ELR (cell line): ENCODE results near the gene IGSF11.
"Not testable (repeated sequence)": the region's sequence is repeated elsewhere in the genome, so short reads cannot be mapped to it uniquely, and the experiment has no call there.

Source experiments
- DNase-seq: peaks from one replicate; pipeline ENCODE4 v3.0.0-alpha.2; 2015; ENCODE audit warnings: low read depth

Gene IGSF11

DNA sequence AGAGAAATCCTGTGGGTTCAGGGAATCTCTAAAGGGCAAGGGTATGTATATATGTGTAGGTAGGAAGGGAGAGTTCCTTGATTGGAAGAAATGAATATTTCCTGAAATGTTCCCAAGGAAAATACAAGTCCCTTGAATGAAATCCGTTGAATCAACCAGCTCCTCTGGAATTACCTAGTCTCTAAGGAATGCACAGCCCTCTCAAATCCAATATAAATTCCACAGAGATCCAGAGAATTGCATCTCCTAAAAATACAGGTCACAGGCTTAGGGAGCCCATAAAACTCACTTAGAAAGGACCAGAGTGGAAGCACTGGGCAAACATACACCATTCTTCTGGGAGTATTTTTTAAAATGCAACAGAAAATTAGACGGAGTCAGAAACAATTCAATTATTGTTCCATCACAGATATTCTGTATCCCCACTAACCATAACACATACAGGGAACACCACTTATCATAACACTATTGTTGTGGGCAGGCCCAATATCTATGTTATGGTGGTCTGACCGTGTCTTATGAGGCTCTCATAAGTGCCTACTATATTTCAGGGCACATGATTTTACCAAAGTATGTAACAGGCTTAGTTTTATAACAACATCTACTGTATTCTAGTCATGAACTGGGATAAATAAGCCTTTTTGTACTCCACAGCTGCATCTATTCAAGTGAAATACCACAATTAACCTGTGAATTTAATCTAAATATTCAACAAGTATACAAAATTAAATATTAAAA, 43.7 kb downstream of the IGSF11 start:
- no peak for DNase-seq

DNA sequence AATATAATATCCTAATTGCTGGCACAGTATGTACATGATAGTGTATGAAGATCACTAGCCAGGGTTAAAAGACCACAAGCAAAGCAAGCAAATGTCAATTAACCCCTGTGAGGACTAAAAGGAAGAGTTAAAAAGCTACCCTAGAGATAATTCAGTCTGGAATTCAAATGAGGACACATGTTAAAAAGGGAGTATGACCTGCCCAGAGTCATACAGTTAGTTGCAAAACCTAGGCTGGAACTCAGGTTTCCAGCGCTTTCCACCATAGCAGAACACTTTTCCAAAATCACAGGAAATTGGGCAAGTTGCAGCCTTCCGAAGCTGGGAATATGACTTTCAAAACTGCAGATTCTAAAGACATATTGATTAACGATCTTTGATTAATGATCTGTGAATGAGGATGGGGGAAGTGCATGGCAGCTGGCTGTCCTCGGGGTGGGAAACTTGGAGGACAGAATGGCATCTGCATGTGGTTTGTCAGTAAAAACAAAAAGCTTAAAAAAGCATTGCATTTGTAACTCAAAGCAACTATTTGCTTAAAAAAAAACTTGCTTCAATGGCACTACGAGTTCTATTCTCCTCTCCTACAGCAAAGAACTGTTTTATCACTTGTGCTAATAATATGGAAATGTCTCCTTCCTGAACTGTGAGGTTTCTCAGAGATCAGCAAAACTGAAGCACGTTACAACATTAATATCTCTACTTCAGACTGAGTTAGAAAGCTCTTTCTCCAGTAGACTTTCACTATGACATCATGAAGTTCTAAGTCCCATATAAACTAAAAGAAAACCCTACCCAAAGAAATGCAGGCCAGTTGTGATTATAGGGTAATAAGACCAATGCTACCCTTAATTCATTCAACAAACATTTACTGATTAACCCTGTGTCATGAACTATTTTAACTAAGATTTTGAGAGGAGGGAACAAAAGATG, 46.2 kb downstream of the IGSF11 start:
- no peak for DNase-seq

DNA sequence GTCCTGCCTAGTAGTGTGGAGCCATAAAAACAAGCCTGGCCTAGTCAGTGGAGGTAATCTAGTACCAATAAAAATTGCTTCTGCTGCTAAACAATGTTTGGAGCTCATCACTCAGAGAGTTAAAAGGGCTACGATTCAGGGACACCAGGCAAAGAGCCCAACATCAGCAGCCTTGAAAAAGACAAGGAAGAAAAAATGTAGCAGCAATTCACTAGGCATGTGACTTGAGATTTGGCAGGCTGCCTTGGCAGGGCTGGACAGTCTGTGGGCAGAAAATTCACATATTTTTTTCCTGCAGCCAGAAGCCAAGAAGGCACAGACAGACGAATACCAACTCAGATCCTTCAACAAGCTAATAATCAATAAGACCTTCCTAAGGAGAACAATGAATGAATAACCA, 47.2 kb downstream of the IGSF11 start:
- no peak for DNase-seq

DNA sequence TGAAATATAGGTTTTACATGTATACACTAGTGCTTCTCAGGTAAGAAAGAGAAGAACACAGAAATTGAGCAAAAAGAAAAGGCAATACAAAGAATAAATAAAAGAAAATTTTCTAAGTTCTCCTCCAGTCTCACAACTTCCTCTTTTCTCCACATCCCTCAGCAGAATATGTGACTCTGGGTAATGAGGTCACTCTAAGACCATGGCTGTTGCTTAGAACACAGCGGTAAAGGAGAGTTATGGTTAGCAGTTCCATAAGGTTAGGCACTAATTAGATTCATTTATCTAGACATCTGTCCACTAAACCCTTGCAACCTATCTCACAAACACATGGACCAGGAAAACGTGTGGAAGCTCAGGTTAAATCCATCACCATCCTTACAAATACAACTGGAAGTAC, 47.9 kb downstream of the IGSF11 start:
- DNase-seq = no peak

DNA sequence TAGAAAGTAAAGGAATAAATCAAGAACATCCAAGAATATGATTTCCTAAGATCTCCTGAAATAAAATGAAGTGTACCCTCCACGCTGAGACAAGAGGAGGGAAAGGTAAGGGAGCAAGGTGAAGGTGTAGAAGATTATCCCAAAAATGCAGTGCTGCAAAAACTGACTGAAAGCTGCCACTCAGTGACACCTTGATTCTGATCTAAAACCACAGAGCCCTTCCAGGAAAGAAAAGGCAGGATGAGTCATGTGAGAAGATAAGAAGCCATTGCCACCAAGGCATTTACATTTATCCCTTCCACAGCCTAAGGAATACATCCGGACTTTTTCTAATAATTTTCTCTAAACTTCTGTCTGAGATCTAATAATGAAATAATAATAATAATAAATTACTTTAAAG, 49.9 kb downstream of the IGSF11 start:
- no peak for DNase-seq

DNA sequence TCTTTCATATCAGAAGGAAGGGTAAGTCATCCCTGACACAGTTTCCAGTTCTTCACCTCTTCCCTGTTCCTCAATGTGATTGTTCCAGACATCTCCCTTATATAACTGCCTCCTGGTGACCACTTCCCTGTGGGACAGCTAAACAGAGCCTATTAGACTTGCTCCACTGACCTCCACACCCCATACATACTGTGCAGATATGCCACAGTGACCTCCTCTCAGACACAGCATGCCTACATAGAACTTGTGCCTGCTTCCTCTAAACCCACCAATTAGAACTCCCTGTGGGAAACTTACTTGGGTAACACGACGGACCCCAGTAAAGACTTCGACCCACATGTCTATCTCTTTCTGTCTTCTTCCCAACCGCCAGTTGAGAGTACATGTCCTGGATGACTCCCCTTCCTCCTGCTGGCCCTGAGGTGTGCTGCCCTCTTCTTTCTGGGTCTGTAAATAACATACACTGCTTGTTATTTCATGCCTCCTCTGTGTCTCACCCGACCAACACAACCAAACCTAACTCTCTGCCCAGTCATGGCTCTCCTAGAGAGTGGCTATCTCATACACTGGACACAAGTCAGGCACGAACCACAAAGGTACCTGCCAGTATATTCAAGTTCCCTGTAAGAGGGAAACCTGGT, 53.0 kb downstream of the IGSF11 start:
- DNase-seq = no peak

DNA sequence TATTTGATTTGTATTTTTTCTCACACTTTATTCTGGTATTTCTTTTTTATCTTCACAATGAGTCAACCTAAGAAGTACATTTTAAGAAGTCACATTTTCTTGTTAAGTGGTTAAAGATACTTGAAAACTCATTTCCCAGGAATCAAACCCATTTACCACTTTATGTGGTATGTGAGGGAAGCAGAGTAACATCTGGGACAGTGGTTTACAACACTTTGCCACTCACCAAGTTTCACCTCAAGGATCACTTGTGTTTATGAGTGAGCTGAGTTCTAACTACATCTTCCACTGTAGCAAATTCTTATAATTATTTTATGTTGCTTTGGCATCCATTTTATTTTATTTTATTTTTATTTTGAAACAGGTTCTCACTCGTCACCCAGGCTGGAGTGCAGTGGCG, 53.8 kb downstream of the IGSF11 start:
- DNase-seq = no peak

DNA sequence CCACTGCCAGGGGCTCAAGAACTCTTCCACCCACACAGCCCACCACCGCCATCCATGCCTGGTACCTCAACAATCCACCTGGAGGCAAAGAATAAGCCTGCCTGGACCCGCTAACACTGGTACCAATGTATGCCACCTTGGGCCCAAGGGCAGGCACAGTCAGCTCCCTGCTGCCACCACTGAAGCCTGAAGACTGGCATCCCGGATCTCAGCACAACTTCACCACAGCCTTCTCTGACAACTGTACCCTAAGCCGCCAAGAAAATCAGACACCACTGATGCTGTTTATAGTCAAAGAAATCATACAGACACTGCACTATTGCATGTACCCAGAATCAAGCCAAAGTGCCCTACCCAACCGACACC, 56.3 kb downstream of the IGSF11 start:
- no peak for DNase-seq

DNA sequence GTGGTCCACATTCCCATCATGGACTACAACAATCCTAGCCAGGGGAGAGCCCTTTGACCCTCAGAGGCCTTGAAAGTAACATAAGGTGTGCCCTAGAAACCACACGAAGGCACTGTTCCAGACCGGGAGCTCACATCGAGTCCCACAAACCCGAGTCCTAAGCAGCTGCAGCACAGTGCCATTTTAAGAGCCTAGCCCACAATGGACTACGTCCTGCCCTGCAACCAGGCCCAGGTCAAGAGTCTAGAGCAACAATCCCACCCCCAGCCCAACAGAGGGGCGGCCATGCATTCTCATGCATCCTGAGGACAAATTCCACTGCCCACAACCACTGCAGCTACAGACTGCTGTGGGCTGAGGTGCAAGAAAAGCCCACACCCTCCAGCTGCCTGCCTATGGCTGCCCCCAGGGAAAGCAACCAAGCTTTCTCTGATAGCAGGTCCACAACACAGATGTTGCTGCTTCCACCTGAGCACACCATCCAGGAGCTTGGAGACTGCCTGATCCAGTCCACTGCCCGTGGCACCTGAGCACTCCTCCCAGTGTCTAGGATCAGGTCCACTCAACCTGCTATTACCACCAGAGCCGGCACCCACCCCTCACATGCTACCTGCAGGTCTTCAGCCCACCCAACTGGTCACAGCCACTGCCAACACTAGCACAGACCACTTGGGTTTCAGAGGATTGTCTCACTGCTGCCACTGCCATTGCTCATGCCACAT, 56.8 kb downstream of the IGSF11 start:
- DNase-seq = no peak

DNA sequence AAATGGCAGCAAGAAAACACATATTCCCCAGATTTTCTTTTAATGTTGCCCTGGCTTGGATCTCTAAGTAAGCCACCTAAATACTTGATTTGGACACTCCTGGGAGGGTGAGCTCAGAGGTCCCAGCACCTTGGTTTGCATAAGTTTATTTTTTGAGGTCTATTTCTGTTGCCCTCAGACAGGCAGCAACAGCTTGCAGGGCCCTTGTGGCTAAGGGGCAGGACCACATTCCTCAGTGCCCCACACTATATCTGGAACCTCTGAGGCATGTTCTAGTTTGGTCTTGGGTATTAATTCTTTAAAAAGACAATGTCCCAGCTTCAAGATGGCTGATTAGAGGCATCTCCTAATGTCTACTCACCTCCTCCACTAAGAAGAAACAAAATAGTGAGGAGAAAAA, 57.5 kb downstream of the IGSF11 start:
- DNase-seq = no peak

DNA sequence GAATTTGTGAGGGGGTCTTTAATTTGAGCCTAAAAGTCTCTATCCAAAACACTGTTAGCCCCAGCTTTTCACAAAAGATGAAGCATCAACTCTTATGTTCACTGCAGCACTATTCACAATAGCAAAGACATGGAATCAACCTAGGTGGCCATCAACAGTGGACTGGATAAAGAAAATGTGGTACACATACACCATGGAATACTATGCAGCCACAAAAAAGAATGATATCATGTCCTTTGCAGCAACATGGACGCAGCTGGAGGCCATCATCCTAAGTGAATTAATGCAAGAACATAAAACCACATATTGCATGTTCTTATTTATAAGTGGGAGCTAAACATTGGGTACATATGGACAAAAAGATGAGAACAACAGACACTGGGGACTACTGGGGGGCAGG, 59.2 kb downstream of the IGSF11 start:
- DNase-seq = not testable (repeated sequence)

DNA sequence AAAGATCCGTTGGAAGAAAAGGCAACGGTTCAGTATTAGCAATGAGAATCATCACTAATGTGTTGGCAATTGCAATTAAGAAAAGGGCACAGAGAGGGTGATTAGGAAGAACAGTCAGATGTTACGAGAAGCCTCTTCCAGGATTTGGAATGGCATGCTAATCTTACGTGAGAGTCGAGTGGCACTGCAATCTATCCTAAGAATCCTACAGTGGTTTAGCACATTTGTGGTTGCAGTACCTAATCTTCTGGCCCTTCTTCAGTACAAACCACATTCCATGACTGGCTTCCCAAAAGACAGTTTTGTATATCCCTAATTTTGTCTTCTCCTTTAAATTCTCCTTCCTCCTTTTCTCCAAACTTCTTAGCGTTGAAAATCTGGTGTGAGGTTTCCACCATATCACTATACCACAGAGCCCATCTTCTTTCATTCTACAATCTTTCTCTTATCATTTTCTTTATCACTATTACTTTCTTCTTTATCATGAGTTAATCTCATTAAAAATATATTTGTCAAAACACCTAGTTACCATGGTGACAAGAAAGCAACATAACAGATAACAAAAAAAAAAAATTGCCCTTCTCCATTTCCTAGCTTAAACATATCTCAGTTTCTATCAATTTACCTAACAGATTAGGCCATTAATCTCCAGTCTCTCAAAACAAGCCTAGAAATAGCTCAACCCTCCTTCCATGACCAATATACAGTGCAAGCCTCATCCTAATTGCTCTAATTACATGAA, 60.1 kb downstream of the IGSF11 start:
- no peak for DNase-seq

DNA sequence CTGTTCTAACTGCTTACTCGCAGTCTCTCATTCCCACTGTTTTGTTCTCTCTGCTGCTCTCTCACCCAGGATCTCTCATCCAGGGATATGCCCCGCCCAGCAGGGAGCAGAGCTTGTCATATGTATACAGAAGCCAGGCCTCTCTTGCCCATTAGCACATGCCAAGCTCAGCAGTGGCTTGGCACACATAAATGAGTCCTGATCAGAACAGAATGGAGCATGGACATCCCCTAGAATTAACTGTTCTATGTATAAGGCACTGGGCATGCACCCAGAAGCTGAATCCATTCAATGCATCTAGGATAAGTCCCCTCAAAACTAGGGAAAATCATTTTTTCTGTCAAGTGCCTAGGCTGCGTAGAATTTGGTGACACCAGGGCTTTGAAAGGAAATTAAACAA, 61.6 kb downstream of the IGSF11 start:
- no peak for DNase-seq

DNA sequence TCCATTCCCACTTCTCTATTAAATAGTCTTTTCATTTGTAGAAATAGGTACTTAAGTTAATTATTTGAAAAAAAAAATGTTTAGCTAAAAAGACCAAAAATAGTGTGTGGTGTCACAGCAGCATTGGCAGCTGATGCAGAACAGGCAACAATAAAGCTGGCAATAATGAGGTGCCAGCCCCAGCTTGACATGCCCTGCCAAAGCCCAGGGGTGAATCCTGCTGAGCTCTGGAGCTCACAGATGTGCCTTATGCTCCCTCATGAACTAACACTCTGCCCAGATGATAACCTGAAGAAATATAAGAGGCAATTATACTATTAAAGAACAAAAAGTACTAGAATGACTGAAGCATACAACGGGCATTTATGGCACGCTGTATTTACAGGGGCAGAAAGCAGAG, 63.8 kb downstream of the IGSF11 start:
- no peak for DNase-seq

DNA sequence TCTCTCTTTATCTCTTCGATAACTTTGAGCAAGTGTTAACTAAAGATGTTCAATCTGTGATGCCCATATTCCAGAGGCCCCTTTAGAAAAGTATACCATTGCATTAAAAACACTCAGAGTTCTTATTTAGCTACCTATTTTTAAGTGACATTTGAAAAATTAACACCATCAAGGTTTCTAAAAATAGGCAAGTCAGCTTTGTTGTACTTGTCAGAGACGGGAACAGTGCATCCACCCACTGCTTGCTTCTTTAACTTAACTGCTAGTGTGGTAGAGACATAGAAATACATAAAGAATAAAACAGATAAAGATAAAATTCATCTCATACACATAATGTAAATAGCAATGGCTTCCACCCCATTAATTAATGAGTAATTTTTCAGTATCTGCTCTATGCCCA, 66.0 kb downstream of the IGSF11 start:
- DNase-seq = no peak

DNA sequence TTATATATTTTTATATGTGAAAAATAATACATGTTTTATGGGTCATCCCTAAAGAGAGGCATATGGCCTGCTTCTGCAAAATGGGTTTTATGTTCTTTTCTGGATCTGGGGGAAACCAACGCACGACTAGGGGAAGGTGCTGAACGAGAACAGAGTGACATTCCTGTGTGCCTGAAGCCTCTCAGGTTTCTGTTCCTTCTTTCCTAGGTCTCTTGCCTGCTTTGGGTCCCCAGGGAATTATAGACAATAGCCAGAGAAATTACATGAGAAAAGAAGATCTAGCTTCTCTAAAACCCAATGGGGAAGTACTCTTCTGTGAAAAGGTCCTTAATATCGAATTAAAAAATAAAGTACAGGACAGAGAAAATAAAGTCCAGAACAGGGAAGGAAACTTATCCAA, 66.5 kb downstream of the IGSF11 start:
- no peak for DNase-seq

DNA sequence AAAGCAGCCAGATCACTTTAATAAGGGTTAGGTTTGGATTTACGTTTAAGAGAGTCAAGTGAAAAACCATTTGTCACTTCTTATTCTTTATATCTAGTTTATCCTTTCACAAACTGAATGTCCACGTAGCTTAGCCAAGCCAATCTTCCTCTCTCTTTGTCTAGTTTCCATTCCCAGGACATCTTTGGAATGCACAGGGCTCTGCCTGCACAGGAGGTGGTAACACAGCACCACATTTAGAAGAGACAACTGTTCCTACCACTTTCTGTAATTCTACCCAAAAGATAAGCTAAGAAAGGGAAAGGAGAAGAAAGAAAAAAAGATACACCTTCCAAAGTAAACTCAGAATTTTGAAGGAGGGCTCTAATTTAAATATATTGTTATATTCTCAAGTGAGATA, 67.9 kb downstream of the IGSF11 start:
- no peak for DNase-seq

DNA sequence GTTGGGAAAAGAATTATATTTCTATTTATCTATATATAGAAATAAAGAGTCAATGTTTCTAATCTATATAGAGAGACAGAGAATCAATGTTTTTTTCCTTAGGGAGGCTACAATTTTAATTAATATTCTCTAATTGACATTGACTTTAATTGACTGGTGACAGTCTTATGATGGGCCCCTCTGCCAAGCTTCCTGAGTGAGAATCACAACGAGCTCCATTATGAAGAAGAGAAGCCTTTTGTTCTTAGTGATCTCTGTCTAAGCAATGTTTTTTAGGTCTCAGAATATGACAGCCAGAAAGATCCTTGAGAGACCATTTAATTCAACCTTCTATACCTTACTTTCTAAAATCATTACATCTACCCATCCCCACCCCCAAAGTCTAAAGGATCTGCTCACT, 70.9 kb downstream of the IGSF11 start:
- DNase-seq = no peak

DNA sequence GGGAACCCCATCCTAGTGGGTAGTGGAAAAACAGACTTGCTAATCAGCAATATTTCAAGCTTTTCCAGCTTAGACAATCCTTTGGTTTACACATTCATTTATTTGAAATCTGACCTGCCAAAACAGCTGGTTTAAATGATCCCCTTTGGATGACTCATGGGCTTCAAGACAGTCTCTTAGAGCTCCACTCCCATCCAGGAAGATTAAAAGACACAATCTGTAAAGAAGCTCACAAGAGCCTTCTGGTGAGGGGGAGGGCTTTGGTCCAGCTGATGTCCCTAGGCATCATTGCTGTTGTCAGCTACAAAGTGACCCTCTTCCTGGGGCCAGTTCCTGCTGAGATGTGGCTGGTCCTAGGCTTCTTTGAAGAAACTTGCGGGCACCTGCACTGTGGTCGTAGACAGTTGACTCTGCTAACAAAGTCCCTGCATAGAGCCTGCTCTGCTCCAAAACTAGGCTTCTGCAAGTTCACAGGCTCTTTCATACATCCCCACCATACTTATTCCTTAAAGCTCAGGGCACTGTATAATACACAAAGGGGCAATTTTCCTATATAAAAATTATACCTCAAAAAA, 73.7 kb downstream of the IGSF11 start:
- no peak for DNase-seq

DNA sequence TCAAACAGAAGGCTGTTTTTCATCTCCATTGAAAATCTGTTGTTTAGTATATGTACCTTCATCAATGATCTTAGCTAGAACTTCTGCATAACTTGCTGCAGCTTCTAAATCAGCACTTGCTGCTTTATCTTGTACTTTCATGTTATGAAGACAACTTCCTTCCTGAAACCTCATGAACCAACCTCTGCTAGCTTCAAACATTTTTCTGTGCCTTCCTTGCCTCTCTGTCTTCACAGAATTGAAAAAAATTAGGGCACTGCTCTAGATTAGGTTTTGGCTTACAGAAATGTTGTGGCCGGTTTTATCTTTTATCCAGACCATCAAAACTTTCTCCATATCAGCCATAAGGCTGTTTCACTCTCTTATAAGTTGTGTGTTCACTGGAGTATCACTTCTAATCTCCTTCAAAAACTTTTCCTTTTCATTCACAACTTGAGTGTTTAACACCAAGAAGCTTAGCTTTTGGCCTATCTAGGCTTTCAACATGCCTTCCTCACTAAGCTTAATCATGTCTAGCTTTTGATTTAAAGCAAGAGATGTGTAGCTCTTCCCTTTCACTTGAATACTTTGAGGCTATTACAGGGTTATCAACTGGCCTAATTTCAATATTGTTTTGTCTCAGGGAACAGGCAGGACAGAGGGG, 78.6 kb downstream of the IGSF11 start:
- DNase-seq = no peak

DNA sequence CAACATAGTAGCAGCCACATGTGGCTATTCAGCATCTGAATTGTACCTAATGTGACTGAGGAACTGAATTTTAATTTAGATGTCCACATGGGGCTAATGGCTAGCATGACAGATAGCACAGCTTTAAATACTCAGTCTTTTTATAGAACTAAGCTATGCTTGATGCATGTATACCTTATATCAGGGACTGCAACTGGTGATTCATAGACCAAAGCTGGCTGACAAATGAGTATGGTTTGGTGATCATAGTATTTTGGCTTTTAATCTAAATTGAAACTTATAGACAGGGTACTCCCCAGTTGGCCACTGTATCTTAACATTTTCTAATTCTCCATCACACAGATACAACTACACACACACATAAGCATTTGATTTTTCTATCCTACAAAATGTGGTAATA, 83.6 kb downstream of the IGSF11 start:
- DNase-seq = no peak
